ENCODE data around the gene RPL10A. TPM values are rescaled to one million over a fixed set of nuclear protein-coding genes. Genes with fewer than 3 reads are reported as not detected.

The RPL10A gene
- total and polyA plus RNA-seq, 2 of the 13 experiments (the other 11 are each of a cell fraction or from before 2014, with no cell fraction given), result 1,854 to 2,726 TPM

DNA sequence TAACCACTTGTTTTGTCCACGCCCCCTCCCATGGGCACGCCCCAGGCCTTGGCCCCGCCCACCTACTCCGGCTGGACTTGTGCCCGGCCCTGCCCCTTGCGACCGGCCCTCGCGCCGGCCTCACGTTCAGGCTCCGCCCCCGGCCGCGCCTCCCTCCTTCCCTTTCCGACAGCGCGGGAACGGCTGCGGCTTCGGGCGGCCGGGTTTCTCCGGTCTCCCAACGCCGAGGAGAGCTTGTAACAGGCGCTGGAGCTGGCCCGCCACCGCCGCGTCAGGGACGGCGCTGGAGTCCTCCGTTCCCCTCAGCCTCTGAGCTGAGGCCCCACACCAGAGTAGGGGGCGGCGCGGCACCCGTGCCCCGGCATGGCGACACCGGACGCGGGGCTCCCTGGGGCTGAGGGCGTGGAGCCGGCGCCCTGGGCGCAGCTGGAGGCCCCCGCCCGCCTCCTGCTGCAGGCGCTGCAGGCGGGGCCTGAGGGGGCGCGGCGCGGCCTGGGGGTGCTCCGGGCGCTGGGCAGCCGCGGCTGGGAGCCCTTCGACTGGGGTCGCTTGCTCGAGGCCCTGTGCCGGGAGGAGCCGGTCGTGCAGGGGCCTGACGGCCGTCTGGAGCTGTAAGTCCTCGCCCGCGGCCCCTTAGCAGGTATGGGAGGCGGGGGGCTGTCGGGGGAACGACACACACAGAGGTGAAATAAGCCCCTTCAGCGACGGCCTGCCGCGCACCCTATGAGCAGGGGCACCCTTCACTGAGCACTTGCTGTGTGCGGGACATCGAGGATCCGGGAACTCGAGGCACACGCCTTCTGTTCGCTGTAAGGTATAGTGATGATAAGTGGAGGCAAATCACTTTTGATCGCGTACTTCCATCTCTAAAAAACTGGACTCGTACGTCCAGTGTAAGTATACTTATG, 15.8 kb upstream of the RPL10A start, which contains the start of gene FANCE (continued):
- TF ChIP-seq, protein P1, sequence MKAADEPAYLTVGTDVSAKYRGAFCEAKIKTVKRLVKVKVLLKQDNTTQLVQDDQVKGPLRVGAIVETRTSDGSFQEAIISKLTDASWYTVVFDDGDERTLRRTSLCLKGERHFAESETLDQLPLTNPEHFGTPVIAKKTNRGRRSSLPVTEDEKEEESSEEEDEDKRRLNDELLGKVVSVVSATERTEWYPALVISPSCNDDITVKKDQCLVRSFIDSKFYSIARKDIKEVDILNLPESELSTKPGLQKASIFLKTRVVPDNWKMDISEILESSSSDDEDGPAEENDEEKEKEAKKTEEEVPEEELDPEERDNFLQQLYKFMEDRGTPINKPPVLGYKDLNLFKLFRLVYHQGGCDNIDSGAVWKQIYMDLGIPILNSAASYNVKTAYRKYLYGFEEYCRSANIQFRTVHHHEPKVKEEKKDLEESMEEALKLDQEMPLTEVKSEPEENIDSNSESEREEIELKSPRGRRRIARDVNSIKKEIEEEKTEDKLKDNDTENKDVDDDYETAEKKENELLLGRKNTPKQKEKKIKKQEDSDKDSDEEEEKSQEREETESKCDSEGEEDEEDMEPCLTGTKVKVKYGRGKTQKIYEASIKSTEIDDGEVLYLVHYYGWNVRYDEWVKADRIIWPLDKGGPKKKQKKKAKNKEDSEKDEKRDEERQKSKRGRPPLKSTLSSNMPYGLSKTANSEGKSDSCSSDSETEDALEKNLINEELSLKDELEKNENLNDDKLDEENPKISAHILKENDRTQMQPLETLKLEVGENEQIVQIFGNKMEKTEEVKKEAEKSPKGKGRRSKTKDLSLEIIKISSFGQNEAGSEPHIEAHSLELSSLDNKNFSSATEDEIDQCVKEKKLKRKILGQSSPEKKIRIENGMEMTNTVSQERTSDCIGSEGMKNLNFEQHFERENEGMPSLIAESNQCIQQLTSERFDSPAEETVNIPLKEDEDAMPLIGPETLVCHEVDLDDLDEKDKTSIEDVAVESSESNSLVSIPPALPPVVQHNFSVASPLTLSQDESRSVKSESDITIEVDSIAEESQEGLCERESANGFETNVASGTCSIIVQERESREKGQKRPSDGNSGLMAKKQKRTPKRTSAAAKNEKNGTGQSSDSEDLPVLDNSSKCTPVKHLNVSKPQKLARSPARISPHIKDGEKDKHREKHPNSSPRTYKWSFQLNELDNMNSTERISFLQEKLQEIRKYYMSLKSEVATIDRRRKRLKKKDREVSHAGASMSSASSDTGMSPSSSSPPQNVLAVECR (CRISPR knock-in tag; IDR thresholded peaks at IDR 0.05; ENCODE audit: borderline replicate concordance), result peak; percentile 93
- peak; percentile 39; the same call in 1 of the 2 replicates for TF ChIP-seq ZKSCAN8 (CRISPR knock-in tag; IDR thresholded peaks at IDR 0.05; ENCODE audit: borderline replicate concordance)
- TF ChIP-seq ZNF672 (CRISPR knock-in tag; IDR thresholded peaks at IDR 0.05), result no peak
- peak; percentile 59; the same call in 1 of the 2 replicates for TF ChIP-seq ETV5 (CRISPR knock-in tag; IDR thresholded peaks at IDR 0.05; ENCODE audit: borderline replicate concordance)
- TF ChIP-seq, protein P2, sequence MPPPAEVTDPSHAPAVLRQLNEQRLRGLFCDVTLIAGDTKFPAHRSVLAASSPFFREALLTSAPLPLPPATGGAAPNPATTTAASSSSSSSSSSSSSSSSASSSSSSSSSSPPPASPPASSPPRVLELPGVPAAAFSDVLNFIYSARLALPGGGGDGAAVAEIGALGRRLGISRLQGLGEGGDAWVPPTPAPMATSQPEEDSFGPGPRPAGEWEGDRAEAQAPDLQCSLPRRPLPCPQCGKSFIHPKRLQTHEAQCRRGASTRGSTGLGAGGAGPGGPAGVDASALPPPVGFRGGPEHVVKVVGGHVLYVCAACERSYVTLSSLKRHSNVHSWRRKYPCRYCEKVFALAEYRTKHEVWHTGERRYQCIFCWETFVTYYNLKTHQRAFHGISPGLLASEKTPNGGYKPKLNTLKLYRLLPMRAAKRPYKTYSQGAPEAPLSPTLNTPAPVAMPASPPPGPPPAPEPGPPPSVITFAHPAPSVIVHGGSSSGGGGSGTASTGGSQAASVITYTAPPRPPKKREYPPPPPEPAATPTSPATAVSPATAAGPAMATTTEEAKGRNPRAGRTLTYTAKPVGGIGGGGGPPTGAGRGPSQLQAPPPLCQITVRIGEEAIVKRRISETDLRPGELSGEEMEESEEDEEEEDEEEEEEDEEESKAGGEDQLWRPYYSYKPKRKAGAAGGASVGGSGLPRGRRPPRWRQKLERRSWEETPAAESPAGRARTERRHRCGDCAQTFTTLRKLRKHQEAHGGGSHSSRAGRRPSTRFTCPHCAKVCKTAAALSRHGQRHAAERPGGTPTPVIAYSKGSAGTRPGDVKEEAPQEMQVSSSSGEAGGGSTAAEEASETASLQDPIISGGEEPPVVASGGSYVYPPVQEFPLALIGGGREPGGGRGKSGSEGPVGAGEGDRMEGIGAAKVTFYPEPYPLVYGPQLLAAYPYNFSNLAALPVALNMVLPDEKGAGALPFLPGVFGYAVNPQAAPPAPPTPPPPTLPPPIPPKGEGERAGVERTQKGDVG (CRISPR knock-in tag; IDR thresholded peaks at IDR 0.05; ENCODE audit: borderline replicate concordance), result no peak
- no peak for TF ChIP-seq NR3C1 (CRISPR knock-in tag; IDR thresholded peaks at IDR 0.05)
- no peak for TF ChIP-seq ZSCAN25 (CRISPR knock-in tag; IDR thresholded peaks at IDR 0.05)
- TF ChIP-seq SP1 (IDR thresholded peaks at IDR 0.05), result no peak
- TF ChIP-seq SP1 (CRISPR knock-in tag; IDR thresholded peaks at IDR 0.05), result peak; percentile 96
- peak; percentile 87 for TF ChIP-seq XRCC5 (optimal IDR thresholded peaks at IDR 0.05; ENCODE audit: low read length)
- no peak for TF ChIP-seq NFIB (CRISPR knock-in tag; IDR thresholded peaks at IDR 0.05; ENCODE audit: borderline replicate concordance)
- peak; percentile 91 for TF ChIP-seq TMF1 (CRISPR knock-in tag; IDR thresholded peaks at IDR 0.05; ENCODE audit: low read depth)
- TF ChIP-seq ZNF747 (CRISPR knock-in tag; IDR thresholded peaks at IDR 0.05; ENCODE audit: borderline replicate concordance), result no peak
- TF ChIP-seq, protein P3, sequence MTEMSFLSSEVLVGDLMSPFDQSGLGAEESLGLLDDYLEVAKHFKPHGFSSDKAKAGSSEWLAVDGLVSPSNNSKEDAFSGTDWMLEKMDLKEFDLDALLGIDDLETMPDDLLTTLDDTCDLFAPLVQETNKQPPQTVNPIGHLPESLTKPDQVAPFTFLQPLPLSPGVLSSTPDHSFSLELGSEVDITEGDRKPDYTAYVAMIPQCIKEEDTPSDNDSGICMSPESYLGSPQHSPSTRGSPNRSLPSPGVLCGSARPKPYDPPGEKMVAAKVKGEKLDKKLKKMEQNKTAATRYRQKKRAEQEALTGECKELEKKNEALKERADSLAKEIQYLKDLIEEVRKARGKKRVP (CRISPR knock-in tag; IDR thresholded peaks at IDR 0.05), result no peak
- peak; percentile 51 for TF ChIP-seq CEBPG (CRISPR knock-in tag; IDR thresholded peaks at IDR 0.05)
- no peak; the same call in 1 of the 2 replicates for TF ChIP-seq ZFP82 (CRISPR knock-in tag; IDR thresholded peaks at IDR 0.05; ENCODE audit: borderline replicate concordance)
- no peak for TF ChIP-seq ZNF33A (CRISPR knock-in tag; IDR thresholded peaks at IDR 0.05; ENCODE audit: borderline replicate concordance)
- TF ChIP-seq, protein P4, sequence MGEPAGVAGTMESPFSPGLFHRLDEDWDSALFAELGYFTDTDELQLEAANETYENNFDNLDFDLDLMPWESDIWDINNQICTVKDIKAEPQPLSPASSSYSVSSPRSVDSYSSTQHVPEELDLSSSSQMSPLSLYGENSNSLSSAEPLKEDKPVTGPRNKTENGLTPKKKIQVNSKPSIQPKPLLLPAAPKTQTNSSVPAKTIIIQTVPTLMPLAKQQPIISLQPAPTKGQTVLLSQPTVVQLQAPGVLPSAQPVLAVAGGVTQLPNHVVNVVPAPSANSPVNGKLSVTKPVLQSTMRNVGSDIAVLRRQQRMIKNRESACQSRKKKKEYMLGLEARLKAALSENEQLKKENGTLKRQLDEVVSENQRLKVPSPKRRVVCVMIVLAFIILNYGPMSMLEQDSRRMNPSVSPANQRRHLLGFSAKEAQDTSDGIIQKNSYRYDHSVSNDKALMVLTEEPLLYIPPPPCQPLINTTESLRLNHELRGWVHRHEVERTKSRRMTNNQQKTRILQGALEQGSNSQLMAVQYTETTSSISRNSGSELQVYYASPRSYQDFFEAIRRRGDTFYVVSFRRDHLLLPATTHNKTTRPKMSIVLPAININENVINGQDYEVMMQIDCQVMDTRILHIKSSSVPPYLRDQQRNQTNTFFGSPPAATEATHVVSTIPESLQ (CRISPR knock-in tag; conservative IDR thresholded peaks at IDR 0.05), result no peak
- TF ChIP-seq ZNF292 (CRISPR knock-in tag; IDR thresholded peaks at IDR 0.05; ENCODE audit: borderline replicate concordance, low read depth), result no peak
